GM12873 (cell line): ENCODE results near the gene CDH12.

ENCODE experiments used
- TF ChIP-seq, protein P1 (sequence below): IDR thresholded peaks from 2 replicates; pipeline ENCODE4 v1.5.1; 2012; ENCODE audit warnings: low read depth, mild to moderate bottlenecking, moderate library complexity, low read length, control low read depth; ENCODE audit not compliant: insufficient read depth; ENCODE audit errors: missing control alignments

Gene CDH12

DNA sequence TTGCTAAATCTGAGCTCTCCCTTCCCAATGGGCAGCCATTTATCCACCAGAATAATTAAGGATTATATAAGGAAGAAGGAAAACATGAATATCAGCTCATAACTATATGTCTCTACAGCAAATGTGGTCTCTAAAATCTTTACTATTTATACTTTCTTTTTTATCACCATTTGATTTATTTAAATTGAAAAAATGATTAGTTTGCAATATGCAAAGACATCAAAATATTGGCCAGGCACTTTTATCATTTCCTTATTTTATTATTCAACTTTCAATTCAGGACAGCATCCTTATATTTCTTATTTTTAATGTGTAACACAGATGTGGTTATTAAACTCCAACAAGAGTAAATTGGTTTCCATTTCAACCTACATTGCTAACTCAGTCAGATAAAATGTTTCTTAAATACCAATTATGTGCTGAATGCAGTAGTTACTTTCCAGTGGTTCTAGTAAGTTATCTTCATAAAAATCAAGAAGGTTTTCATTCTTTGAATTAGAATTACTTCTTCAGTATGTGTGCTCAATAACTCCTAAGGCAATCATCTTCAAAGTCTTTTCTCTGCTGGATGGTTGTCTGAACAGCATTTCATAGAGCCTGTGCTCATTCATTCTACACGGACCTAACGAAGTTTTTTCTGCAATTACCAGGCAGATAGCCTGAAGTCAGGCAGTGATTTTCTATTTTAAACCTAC lies 1148.0 kb downstream of the CDH12 start:
- TF ChIP-seq, protein P1, sequence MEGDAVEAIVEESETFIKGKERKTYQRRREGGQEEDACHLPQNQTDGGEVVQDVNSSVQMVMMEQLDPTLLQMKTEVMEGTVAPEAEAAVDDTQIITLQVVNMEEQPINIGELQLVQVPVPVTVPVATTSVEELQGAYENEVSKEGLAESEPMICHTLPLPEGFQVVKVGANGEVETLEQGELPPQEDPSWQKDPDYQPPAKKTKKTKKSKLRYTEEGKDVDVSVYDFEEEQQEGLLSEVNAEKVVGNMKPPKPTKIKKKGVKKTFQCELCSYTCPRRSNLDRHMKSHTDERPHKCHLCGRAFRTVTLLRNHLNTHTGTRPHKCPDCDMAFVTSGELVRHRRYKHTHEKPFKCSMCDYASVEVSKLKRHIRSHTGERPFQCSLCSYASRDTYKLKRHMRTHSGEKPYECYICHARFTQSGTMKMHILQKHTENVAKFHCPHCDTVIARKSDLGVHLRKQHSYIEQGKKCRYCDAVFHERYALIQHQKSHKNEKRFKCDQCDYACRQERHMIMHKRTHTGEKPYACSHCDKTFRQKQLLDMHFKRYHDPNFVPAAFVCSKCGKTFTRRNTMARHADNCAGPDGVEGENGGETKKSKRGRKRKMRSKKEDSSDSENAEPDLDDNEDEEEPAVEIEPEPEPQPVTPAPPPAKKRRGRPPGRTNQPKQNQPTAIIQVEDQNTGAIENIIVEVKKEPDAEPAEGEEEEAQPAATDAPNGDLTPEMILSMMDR: no peak

DNA sequence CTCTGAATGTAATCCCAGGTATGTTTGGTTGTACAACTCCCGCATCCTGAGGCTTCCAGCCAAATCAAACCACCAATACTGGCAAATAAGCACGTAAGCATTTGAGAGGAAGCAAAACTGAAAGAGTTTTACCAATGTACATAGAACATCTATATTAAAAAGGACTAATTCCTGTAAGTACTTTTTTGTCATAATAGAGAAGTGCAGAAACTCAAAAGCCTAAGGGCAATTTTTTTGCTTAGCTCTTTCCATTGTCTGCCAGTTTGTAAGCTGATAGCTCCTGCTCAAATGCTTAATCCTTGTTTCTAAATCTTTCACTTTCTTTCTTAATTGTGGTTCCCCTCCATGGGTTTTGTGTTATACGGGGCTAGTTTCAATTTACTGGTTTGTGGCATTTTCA lies 1151.8 kb downstream of the CDH12 start:
- TF ChIP-seq, protein P1: no peak
